Measurements from ENCODE around the gene TCERG1. TPM values are rescaled to one million over a fixed set of nuclear protein-coding genes. Genes with fewer than 3 reads are reported as not detected.

TCERG1 gene
- polyA plus RNA-seq, 1 of the 3 experiments (the other 2 are of a cell fraction): 38.5 TPM

GRCh38 chr5:146484714-146485391, 37.7 kb downstream of the TCERG1 start (continued):
- TF ChIP-seq REST (IDR thresholded peaks at IDR 0.05; ENCODE audit: low read depth, low read length): no peak
- no peak for TF ChIP-seq IRF3 (IDR thresholded peaks at IDR 0.05; ENCODE audit: low read depth, low read length)
- no peak for TF ChIP-seq MAX (IDR thresholded peaks at IDR 0.05; ENCODE audit: low read depth)
- TF ChIP-seq TAF1 (IDR thresholded peaks at IDR 0.05; ENCODE audit: borderline replicate concordance, low read depth, low read length): no peak

- TF ChIP-seq SMC3 (IDR thresholded peaks at IDR 0.05; ENCODE audit: low read depth, low read length): no peak
- TF ChIP-seq PBX3 (IDR thresholded peaks at IDR 0.05): no peak
- no peak for TF ChIP-seq REST (IDR thresholded peaks at IDR 0.05; ENCODE audit: low read depth, low read length)
- TF ChIP-seq POLR2AphosphoS5 (IDR thresholded peaks at IDR 0.05; ENCODE audit: low read depth, low read length): no peak
- no peak for TF ChIP-seq TCF12 (IDR thresholded peaks at IDR 0.05)
- no peak for TF ChIP-seq MEF2A (IDR thresholded peaks at IDR 0.05; ENCODE audit: borderline replicate concordance, low read depth)
- TF ChIP-seq GATA2 (CRISPR knock-in tag; IDR thresholded peaks at IDR 0.05): no peak
- no peak for TF ChIP-seq YY1 (IDR thresholded peaks at IDR 0.05; ENCODE audit: low read depth)
- no peak for TF ChIP-seq SIN3A (IDR thresholded peaks at IDR 0.05; ENCODE audit: borderline replicate concordance, low read depth, low read length)
- no peak for TF ChIP-seq JUND (IDR thresholded peaks at IDR 0.05)
- no peak for TF ChIP-seq ELF1 (IDR thresholded peaks at IDR 0.05)
- TF ChIP-seq GABPA (IDR thresholded peaks at IDR 0.05; ENCODE audit: low read depth): no peak
- no peak for TF ChIP-seq USF2 (IDR thresholded peaks at IDR 0.05; ENCODE audit: borderline replicate concordance, low read depth, low read length)
- TF ChIP-seq TAF1 (IDR thresholded peaks at IDR 0.05; ENCODE audit: borderline replicate concordance, low read depth, low read length): no peak
- TF ChIP-seq TEAD4 (IDR thresholded peaks at IDR 0.05; ENCODE audit: borderline replicate concordance, insufficient read depth): no peak
- TF ChIP-seq RAD21 (IDR thresholded peaks at IDR 0.05; ENCODE audit: low read length): no peak
- Histone ChIP-seq H2AFZ (ENCODE audit: low read depth) (no peak overlapping the region), H3K36me3 (replicated peaks in 1 of 2; ENCODE audit: control insufficient read depth in 1 of 2, insufficient read depth in 2 of 2, low read length in 1 of 2) (peaks cover 57 to 60% of the 10 kb centered on the region in 2 experiments), H3K4me1 (ENCODE audit: control insufficient read depth in 1 of 2, insufficient read depth in 2 of 2, low read depth in 1 of 2, low read length in 1 of 2) (no peaks in the 10 kb centered on the region), H3K9ac (no peak overlapping the region), H4K20me1 (ENCODE audit: insufficient read depth) (no peaks in the 10 kb centered on the region), H3K79me2 (ENCODE audit: insufficient read depth) (no peaks in the 10 kb centered on the region), H3F3A (replicated peaks; ENCODE audit: insufficient read depth) (peaks cover 9% of the 10 kb centered on the region), H3K4me3 (ENCODE audit: low read depth in 2 of 2, low read length in 1 of 2) (no peak overlapping the region), H3K4me2 (no peak overlapping the region), H3K9me2 (no peaks in the 10 kb centered on the region), H3K9me3 (no peaks in the 10 kb centered on the region), H3K27ac (ENCODE audit: low read depth in 2 of 2, low read length in 1 of 2) (no peak overlapping the region), H3K27me3 (ENCODE audit: insufficient read depth) (no peaks in the 10 kb centered on the region)
- ChIA-PET CTCF (interaction anchor here (0.6 to 1.0 kb wide), 2 partner anchors 24 to 30 kb away, joined by 3 read pairs; no protein-coding TSS in a partner anchor), POLR2A (no interaction called here)
- 94% methylated on average over 3 of the region's 3 CpGs for WGBS (ENCODE audit: low lambda C conversion rate)
- no peak for DNase-seq
These were observed 43.1 kb downstream of the TCERG1 start for GRCh38 chr5:146490089-146490843.

Data from SK-N-SH (cell line).